ENCODE measurements around the gene IMMP2L. TPM values are rescaled to one million over a fixed set of nuclear protein-coding genes. Genes with fewer than 3 reads are reported as not detected.

IMMP2L gene
- total RNA-seq, 1 experiment from 2014 or later = 13.6 TPM

DNA sequence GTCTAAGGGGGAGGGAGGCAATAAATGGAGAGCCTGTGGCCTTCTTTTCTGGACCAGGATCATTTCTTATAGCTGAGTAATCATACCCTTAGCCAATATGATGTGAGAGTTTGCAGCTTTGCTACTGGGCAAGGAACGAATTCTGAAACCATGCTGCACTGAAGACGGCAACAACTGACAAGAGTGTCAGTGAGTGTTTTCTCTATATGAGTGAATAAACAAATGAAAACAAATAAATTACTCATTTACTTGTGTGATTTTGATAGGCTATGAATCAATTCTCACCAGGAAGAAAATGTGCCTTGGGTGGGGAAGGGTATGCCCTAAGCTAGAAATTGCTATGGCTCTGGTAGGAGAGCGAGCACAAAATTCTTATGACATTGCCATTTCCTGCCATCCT, 550.8 kb downstream of the IMMP2L start:
- TF ChIP-seq ZNF219 (CRISPR knock-in tag; IDR thresholded peaks at IDR 0.05; ENCODE audit: borderline replicate concordance) = no peak
- TF ChIP-seq SP1 (CRISPR knock-in tag; conservative IDR thresholded peaks at IDR 0.05) = no peak
- TF ChIP-seq EMX1 (CRISPR knock-in tag; IDR thresholded peaks at IDR 0.05) = no peak
- no peak for TF ChIP-seq JAZF1 (CRISPR knock-in tag; IDR thresholded peaks at IDR 0.05)
- H3K27me3 Mint-ChIP-seq (ENCODE audit: low read depth) = no peaks in the 10 kb centered on the region
- H3K4me1 Mint-ChIP-seq = peaks cover 3% of the 10 kb centered on the region; the same call in 1 of the 2 replicates
- CTCF ChIA-PET = no interaction called here
- POLR2A ChIA-PET = no interaction called here
- H3K27ac Mint-ChIP-seq = no peak overlapping the region
- H3K36me3 Mint-ChIP-seq = no peaks in the 10 kb centered on the region
- ATAC-seq (no peak), DNase-seq (ENCODE audit: low spot score) (no peak)
- no peak overlapping the region for H3K4me3 Mint-ChIP-seq
- no peaks in the 10 kb centered on the region for H3K9me3 Mint-ChIP-seq

- no peak for ATAC-seq
- TF ChIP-seq ETV6 (CRISPR knock-in tag; IDR thresholded peaks at IDR 0.05) = no peak
- TF ChIP-seq EMX1 (CRISPR knock-in tag; IDR thresholded peaks at IDR 0.05) = no peak
- no peak for TF ChIP-seq IRF2 (CRISPR knock-in tag; IDR thresholded peaks at IDR 0.05; ENCODE audit: borderline replicate concordance, low read depth)
- TF ChIP-seq CREB1 (CRISPR knock-in tag; IDR thresholded peaks at IDR 0.05) = no peak
- no peak for TF ChIP-seq FOXP1 (CRISPR knock-in tag; IDR thresholded peaks at IDR 0.05; ENCODE audit: borderline replicate concordance)
- TF ChIP-seq ELF4 (CRISPR knock-in tag; IDR thresholded peaks at IDR 0.05; ENCODE audit: low read depth) = no peak
- TF ChIP-seq SMAD3 (CRISPR knock-in tag; IDR thresholded peaks at IDR 0.05; ENCODE audit: borderline replicate concordance) = no peak
- no peak for TF ChIP-seq SMAD4 (CRISPR knock-in tag; IDR thresholded peaks at IDR 0.05)
- no peak for TF ChIP-seq MXD4 (CRISPR knock-in tag; IDR thresholded peaks at IDR 0.05; ENCODE audit: borderline replicate concordance)
- no peak for TF ChIP-seq GTF2I (CRISPR knock-in tag; conservative IDR thresholded peaks at IDR 0.05)
- TF ChIP-seq, protein P1, sequence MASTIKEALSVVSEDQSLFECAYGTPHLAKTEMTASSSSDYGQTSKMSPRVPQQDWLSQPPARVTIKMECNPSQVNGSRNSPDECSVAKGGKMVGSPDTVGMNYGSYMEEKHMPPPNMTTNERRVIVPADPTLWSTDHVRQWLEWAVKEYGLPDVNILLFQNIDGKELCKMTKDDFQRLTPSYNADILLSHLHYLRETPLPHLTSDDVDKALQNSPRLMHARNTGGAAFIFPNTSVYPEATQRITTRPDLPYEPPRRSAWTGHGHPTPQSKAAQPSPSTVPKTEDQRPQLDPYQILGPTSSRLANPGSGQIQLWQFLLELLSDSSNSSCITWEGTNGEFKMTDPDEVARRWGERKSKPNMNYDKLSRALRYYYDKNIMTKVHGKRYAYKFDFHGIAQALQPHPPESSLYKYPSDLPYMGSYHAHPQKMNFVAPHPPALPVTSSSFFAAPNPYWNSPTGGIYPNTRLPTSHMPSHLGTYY (CRISPR knock-in tag; IDR thresholded peaks at IDR 0.05) = no peak
- TF ChIP-seq RORB (CRISPR knock-in tag; IDR thresholded peaks at IDR 0.05) = no peak
- TF ChIP-seq ZNF416 (CRISPR knock-in tag; IDR thresholded peaks at IDR 0.05) = no peak
- no peak for TF ChIP-seq SP1 (CRISPR knock-in tag; conservative IDR thresholded peaks at IDR 0.05)
- TF ChIP-seq CDX4 (CRISPR knock-in tag; IDR thresholded peaks at IDR 0.05; ENCODE audit: borderline replicate concordance) = no peak
- TF ChIP-seq NFYB (CRISPR knock-in tag; conservative IDR thresholded peaks at IDR 0.05; ENCODE audit: low read depth) = no peak
- TF ChIP-seq ATF3 (CRISPR knock-in tag; conservative IDR thresholded peaks at IDR 0.05) = no peak
- Mint-ChIP-seq H3K4me3 (no peak overlapping the region), H3K27me3 (ENCODE audit: low read depth) (no peaks in the 10 kb centered on the region), H3K9me3 (no peaks in the 10 kb centered on the region), H3K27ac (no peak overlapping the region), H3K36me3 (no peaks in the 10 kb centered on the region), H3K4me1 (peaks cover 3% of the 10 kb centered on the region; the same call in 1 of the 2 replicates)
- DNase-seq (ENCODE audit: low spot score) = no peak
- ChIA-PET CTCF (no interaction called here), POLR2A (interaction anchor here (0.6 kb wide), 1 partner anchor 130 kb away, joined by 3 read pairs; no protein-coding TSS in a partner anchor)
Measured at GRCh38 chr7:111010798-111011197, 551.5 kb downstream of the IMMP2L start.

DNA sequence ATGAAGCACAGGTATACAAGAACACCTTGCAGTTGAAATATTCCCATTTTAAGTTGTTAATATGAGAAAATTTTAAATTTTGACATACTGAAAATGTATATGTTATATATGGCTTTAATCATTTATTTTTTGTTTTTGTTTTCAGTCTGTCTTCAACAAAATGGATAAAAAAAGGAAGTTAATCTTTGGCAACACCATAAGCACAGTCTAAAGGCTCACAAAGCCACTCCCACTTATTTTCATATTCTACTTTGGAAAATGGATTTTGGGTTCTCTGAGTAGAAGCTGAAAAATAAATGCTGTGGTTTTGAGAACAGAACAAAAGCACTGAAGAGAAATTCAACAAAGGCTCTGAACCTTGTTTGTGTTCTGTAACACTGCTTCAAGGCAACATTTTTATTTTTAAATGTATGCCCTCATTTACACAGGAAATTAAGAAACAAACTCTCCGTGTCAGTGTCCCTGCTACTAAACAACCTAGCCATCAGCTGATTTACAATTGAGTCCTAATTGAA, 552.7 kb downstream of the IMMP2L start:
- POLR2A ChIA-PET = no interaction called here
- TF ChIP-seq FOXP1 (CRISPR knock-in tag; IDR thresholded peaks at IDR 0.05; ENCODE audit: borderline replicate concordance) = no peak
- TF ChIP-seq, protein P2, sequence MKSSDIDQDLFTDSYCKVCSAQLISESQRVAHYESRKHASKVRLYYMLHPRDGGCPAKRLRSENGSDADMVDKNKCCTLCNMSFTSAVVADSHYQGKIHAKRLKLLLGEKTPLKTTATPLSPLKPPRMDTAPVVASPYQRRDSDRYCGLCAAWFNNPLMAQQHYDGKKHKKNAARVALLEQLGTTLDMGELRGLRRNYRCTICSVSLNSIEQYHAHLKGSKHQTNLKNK (CRISPR knock-in tag; IDR thresholded peaks at IDR 0.05) = no peak
- no peak for TF ChIP-seq ZNF281 (CRISPR knock-in tag; IDR thresholded peaks at IDR 0.05)
- no peak for TF ChIP-seq ZNF232 (CRISPR knock-in tag; IDR thresholded peaks at IDR 0.05)
- TF ChIP-seq CREB1 (CRISPR knock-in tag; IDR thresholded peaks at IDR 0.05) = no peak
- TF ChIP-seq TCF7 (CRISPR knock-in tag; IDR thresholded peaks at IDR 0.05; ENCODE audit: low read depth) = no peak
- no peak for TF ChIP-seq FOXK1 (CRISPR knock-in tag; IDR thresholded peaks at IDR 0.05)
- TF ChIP-seq HMGA2 (CRISPR knock-in tag; IDR thresholded peaks at IDR 0.05) = no peak
- TF ChIP-seq, protein P3, sequence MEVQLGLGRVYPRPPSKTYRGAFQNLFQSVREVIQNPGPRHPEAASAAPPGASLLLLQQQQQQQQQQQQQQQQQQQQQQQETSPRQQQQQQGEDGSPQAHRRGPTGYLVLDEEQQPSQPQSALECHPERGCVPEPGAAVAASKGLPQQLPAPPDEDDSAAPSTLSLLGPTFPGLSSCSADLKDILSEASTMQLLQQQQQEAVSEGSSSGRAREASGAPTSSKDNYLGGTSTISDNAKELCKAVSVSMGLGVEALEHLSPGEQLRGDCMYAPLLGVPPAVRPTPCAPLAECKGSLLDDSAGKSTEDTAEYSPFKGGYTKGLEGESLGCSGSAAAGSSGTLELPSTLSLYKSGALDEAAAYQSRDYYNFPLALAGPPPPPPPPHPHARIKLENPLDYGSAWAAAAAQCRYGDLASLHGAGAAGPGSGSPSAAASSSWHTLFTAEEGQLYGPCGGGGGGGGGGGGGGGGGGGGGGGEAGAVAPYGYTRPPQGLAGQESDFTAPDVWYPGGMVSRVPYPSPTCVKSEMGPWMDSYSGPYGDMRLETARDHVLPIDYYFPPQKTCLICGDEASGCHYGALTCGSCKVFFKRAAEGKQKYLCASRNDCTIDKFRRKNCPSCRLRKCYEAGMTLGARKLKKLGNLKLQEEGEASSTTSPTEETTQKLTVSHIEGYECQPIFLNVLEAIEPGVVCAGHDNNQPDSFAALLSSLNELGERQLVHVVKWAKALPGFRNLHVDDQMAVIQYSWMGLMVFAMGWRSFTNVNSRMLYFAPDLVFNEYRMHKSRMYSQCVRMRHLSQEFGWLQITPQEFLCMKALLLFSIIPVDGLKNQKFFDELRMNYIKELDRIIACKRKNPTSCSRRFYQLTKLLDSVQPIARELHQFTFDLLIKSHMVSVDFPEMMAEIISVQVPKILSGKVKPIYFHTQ (CRISPR knock-in tag; IDR thresholded peaks at IDR 0.05) = no peak

More for the DNA sequence above, 552.7 kb downstream of the IMMP2L start:
- Mint-ChIP-seq H3K4me1 (peaks cover 3% of the 10 kb centered on the region; the same call in 1 of the 2 replicates), H3K27me3 (ENCODE audit: low read depth) (no peaks in the 10 kb centered on the region), H3K27ac (no peak overlapping the region), H3K9me3 (no peaks in the 10 kb centered on the region), H3K36me3 (no peaks in the 10 kb centered on the region), H3K4me3 (no peak overlapping the region)
- ATAC-seq (no peak), DNase-seq (ENCODE audit: low spot score) (no peak)
- CTCF ChIA-PET = no interaction called here

Data from WTC11 (cell line).